HPDE6-E6E7 (cell line): ENCODE results near the gene SLC23A2.
A peak's percentile ranks its signal among the peaks of the same experiment; 100 is the strongest.

Experiments
- DNase-seq: peaks from one replicate; pipeline ENCODE4 v3.0.0; 2011; ENCODE audit warnings: missing footprints; ENCODE audit errors: extremely low spot score

Gene SLC23A2

DNA sequence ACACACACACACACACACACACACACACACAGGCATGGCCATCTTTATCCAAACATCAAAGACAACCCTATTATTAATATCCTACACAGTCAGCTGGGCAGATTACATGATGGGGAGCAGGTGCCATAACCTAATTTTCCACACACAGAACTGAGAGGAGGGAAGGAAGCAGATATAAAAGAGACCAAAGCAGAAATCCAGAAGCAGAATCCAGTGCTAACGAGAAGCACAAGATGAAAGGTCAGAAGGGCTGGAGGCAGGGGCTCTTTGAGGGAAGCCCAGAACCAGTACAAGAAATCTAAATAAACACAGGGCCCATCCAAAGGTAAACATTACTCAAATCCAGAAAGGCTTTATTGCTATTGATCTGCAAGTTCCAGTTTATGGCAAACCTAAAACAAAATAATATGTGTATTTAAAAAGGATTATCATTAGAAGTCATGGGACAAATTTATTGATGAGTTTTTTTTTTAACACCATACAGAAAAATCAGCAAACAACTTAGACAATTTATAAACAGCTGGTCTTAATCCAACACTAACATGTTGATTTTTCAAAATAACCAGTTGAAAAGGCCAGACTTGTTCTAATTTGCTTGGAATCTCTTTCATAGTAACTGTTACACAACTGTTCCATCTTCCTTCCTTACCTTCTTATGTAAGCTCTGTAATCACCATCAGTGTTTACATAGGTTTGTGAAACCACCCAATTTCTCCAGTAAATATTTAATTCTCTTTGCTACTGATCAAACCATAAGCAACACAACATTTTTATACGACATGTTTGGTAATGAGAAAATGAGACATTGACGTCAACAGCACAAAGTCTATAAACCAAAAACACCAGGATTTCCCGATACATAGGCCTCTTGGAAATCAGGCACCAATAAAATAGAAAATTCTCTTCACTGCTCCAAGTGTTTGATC, 34.2 kb downstream of the SLC23A2 start:
- no peak for DNase-seq

DNA sequence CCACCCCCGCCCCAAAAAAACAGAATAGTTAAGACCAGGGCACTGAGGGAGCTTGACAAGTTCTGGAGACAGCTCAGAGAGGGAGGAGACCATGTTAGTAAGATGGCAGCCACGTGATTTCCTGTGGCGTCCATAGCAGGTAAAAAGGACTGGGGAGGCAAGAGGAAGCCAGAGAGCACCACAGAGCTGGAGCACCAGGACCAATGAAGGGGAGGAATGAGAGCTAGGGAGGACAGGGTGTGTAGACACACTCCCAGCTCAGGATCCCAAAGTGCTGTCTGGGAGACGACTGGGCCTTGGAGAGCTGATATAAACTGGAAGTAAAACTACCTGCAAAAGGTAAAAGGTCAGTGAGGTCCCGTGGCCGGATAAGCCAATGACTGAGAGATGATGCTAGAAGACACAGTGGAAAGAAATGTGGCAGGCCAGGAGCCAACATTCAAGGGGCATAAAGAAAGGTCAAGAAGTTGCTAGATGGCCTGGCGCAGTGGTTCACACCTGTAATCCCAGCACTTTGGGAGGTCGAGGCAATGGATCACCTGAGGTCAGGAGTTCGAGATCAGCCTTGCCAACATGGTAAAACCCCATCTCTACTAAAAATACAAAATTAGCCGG, 39.0 kb downstream of the SLC23A2 start:
- no peak for DNase-seq

DNA sequence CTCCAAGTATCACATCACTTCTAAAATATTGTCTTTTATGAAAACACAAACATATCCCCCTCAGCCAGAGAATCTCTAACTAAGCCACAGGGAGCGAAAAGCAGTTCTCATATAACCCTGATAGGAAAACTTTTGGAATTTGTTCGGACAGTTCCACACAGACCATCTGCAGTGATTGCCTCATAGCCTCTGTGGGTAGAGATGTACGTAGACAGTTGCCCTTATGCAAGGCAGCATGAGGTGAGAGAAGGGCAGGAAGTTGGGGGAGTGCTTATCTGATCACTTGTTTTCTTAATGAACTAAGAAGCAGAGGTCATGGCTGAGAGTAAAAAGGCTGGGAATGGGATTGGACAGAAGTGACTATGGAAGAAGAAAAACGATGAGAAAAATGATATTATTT, 39.6 kb downstream of the SLC23A2 start:
- no peak for DNase-seq

DNA sequence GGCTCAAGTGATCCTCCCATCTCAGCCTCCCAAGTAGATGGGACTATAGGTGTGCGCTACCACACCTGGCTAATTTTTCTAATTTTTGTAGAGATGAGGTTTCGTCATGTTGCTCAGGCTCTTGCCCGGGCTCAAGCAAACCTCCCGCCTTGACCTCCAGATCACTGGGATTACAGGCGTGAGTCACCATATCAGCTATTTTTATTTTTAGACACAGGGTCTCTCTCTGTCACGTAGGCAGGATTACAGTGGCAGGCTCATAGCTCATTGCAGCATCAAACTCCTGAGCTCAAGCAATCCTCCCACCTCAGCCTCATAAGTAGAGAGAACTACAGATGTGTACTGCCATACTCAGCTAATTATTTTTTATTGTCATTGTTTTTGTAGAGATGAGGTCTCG, 41.7 kb downstream of the SLC23A2 start:
- no peak for DNase-seq

DNA sequence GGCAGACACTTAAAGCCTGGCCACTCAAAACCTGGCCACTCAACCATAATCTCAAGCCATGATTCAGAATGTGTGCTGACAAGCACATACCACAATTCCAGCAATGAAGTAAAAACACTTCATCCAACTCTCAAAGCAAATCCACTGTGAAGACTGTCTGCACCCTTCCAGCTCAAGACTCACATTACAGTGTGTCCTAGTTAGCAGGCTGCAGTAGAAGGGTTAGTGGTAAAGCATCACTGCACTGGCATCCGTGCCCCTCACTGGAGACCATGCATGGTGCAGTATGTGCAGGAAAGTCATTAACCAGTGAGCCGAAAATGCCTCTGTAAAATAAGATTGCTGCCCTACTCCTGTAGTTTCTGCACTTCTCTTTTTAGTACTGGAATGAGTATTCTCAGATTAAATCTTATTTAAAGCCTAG, 43.4 kb downstream of the SLC23A2 start:
- DNase-seq = no peak

DNA sequence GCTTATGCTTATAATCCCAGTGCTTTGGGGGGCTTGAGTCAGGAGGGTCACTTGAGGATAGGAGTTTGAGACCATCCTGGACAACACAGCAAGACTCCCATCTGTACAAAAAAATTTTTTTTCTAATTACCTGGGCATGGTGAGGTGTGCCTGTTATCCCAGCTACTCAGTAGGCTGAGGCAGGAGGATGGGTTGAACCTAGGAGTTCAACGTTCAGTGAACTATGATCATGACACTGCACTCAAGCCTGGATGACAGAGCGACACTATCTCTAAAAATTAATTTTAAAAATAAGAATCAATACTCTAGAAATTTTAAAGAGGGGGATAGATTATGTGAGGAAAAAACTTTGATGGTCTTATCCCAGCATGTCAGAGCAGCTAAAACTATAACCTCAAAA, 44.1 kb downstream of the SLC23A2 start:
- no peak for DNase-seq

DNA sequence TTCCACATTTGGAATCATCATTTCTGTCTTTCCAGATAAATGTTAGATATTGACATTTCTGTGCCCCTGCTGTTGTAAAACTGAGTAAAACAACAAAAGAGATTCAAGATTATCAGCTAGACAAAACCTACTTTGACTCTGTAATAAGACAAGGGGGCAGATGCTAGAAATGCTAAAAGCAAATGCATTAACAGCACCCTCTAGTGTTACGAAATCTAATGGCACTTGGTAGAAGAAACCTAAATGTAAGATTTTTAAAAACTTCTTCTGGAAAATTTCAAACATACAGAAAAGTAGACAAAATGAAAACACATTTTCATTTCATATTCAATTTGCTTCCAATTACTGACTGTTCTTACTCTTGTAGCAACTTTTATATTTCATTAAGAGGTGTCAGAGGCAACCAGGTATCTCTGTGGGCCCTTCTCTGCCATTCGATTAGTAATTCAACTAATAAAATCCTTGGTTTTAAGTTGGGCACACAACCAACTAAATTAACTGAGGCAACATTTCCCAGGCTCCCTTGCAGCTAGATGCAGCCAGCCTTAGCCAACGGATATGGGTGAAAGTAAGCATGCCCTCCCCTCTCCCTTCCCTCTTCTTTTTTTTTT, 45.0 kb downstream of the SLC23A2 start:
- peak; percentile 63 for DNase-seq

DNA sequence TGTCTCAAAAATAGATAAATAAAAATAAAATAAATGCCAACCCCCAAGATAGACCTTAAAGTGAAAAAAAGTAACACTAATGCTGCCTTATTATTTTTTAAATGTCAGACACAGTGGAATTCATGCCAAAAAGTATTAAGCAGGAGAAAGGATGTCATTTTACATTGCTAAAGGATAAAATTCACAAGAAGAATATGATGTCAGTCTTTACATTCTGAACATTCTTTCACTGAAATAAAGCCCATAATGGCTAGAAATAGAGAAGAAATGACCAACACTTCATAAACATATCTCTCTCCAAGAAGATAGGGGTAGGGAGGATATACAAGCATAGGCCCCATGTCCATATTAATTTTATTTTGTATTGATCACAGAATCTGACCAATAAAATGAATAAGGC, 47.4 kb downstream of the SLC23A2 start:
- DNase-seq = no peak

DNA sequence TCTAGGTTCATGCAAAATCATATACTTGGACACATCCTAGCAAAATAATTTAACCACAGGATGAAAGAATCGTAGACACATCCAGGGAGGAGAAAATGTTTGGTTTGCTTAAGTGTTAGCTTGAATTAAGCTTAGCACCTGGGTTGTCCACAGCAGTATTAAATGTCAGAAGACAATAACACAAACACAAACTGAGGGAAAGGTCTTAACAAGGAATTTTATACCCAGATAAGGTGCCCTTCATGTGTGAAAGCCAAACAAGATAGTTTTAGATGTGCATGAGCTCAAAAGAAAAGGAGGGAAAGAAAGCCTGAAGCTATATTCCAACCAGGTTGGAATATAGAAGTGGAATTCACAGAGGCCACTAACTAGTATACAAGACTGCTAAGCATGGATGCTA, 49.1 kb downstream of the SLC23A2 start:
- DNase-seq = no peak

DNA sequence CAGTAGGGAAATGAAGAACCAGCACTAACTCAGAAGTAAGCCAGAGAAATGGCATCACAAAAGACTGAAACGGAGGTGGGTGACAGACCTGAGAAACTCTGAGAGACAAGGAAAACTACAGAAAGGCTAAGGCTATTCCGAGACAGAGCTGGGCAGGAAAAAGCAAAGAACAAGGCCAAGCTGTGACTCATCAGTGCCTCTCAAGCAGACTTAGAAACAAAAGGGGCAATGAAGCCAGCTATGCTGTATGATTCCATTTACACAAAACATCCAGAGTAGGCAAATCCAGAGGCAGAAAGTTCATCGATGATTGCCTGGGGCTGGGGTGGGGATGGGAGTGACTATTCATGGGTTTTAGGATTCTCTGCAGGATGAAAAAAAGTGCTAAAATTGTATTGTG, 50.0 kb downstream of the SLC23A2 start:
- DNase-seq = peak; percentile 87

DNA sequence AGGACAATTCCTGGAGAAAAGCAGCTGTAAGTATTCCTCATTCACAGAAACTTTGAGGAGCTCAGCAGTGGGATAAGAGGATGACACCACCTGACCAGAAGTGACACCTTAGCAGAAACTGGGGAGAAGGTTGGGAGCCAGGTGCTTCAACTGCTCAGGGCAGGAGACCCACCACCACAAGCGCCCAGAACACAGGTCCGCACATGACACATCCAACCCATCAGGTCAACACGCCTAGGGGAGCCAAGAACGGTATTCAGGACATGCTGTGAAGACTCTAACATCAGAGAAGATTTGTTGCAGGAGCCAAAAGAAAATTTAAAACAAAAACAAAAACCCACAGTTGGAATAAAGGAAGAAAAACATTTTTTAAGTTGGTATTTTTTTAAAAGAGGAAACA, 50.5 kb downstream of the SLC23A2 start:
- no peak for DNase-seq

DNA sequence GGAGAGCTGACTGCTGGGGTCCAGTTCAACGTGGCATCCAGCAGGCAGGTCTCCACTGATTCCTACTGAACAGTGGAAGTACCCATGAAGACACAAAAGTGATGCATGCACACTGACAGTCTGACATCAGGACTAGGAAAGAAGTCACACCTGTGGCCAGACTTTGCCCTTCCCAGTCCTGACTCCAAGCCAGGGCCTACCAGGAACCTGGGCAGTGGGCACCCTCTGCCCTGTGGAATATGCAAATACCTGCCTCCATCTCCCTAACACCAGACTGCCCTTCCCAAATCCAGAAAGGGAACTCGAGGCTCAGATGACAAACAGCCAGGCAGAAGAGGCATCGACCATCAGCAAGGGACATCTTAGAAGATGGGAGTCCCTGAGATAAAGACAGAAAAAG, 50.9 kb downstream of the SLC23A2 start:
- DNase-seq = no peak

DNA sequence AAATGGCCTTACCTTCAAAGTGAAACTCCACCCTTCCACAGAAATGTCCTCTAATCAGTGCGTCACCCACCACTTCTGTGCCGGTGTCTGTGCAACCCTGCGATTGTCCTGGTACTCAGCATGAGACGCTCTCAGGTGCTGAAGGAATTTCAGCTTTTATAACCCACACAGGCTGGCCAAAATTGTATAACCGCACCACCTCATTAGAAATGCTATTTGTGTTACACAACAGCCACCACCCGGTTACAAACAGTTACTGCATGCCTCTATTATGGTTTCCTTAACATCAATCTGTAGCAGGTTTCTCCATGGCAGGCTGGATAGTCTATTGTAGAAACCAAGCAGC, 51.5 kb downstream of the SLC23A2 start:
- peak; percentile 47 for DNase-seq

DNA sequence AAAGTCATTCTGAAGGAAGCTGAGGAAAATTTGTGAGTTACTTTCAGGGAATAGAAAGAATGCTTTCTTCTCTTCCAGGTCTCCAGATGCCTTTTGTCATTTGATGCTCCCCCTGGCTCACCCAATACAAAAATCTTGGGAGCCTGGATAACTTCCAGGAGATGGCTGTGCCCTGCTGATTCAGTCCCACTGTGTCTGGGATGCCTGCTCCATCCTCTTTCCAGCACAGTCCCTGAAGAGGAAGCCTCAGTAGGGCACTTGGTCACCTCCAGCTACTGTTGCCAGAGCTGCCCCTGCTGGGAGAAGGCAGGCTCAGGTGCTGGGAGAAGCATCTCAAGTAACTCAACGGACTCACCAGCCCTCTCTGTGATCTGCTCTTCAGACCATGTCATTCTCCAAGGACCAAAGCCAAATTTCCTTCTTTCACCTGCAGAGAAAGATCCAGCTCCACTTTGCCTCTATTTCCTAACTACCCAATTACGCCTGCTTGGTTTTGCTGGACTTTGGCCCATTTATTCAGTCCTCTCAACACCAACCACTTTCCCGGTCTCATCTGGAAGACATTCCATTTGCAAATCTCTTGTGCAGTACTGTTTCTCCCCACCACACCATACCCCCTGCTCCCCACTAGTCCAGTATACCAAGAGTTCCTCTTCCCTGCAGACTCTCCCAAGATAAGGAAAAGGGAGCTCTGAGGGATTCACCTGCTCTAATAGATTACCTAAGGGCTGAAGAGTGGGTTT, 53.3 kb downstream of the SLC23A2 start:
- DNase-seq = no peak

DNA sequence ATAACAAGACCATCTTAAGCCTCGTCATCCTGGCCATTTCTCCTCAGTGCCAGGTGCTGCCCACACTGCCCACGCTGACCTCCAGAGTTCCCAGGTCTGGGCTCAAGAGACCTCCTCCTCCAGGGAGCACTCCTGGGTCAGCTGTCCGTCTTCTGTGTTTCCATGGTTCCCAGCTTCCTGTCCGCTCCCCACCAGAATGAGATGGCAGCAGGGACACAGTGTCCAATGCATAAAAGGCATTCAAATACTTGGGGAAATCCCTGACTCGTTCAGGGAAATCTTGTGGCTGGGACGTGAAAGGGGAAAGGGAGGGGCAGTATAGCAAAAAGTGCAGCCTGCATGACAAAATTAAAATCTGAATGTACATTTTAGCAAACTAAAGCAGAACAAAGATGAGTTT, 54.3 kb downstream of the SLC23A2 start:
- no peak for DNase-seq

DNA sequence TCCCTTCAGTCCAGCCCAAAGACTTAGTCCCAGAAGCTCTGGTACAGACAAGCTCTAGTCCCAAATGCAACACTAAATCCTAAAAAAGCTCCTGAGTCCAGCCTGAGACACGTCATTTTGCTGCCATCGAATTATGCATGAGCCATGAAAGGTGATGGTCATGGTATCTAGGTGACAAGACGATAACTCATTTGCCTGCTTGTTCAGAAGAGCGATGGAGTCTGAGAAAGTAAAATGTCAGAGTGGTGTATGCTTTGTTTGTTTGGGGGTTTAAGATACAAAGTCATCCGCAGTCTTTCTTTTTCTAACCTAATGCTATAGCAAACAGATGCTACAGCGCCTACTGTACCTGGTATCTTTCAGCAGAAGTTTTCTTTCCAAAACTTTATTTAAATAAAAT, 54.7 kb downstream of the SLC23A2 start:
- no peak for DNase-seq

DNA sequence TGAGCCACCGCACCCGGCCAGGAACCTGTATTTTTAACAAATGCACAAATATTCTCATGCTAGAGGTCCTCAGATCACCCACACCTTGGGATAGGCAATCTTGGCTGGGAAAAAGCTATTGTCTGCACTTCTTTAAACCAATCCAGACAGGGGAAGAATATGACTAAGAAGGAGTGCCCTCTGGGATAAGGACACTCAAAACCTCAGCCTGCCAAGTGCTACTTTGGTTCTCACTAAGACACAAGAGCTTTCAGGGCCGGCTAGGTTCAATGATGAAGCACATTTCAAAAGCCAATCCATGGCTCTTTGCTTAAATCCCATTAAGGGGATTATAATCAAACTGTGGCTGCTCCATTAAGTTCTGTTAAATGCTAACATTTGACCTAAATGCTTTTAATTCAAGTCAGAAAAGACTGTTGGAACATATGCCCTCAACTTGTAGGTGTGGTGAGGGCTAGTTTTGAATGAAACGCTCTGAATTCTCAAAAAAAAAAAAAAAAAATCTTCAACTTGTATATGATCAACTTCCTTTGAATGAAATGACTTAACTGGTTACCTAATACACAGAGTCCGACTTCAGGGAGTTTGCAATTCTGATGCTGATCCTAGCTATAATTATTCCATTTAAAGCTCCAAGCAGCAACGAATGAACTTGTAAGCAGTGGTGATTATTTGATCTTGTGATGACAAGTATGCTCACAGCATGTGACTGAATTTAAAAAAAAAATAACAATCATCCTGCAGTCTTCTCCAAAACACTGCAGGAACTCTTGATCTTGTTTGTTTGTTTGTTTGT, 56.6 kb downstream of the SLC23A2 start:
- DNase-seq = no peak

DNA sequence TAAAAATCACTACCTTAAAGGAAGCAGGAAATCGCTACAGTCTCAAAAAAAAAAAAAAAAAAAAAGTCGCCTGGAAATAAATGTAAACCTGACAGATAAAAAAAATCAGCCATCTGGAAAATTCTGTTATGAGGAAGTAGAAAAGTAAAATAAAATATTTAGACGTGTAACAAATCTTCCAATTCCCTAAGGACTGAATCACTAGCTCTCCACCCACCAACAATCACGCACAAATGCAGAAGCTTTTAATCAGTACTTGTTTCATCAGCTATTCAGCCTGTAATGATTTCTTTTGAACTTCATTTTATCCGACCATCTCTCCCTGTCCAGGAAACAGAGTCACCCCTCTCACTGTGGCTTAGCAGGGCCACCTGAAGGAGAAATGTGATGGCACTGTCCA, 59.0 kb downstream of the SLC23A2 start:
- DNase-seq = no peak

DNA sequence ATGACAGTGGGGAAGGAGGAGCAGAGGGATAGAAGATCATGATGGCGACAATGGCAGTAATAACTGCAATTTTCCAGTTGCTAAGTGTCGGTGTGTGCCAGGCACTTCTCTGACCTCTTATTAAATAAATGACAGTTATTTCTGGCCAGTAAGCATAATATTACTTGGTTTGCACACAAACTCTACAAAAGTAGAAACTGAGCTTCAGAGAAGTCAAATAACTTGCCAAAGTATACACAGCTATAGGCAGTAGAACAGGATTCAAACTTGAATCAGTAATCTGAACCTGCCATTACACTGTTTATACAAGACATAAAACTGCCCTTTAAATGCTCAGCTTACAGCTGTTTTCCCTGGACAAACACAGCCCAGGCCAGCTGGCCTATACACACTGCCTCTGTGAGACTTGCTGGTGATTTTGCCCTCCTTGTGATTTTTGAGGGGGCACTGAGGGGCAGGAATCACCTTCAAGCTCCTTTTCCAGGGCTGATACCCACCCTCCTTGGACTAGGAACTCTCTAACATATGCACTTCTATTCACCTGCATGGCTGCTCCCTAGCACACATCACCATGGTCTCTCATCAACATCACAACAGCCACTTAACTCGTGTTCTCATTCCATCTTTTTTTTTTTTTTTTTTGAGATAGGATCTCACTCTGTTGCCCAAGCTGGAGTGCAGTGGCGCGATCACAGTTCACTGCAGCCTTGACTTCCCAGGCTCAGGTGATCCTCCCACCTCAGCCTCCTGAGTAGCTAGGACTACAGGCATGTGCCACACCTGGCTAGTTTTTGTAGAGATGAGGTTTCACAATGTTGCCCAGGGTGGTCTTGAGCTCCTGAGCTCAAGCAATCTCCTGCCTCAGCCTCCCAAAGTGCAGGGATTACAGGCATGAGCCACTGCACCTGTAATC, 63.6 kb downstream of the SLC23A2 start:
- no peak for DNase-seq

DNA sequence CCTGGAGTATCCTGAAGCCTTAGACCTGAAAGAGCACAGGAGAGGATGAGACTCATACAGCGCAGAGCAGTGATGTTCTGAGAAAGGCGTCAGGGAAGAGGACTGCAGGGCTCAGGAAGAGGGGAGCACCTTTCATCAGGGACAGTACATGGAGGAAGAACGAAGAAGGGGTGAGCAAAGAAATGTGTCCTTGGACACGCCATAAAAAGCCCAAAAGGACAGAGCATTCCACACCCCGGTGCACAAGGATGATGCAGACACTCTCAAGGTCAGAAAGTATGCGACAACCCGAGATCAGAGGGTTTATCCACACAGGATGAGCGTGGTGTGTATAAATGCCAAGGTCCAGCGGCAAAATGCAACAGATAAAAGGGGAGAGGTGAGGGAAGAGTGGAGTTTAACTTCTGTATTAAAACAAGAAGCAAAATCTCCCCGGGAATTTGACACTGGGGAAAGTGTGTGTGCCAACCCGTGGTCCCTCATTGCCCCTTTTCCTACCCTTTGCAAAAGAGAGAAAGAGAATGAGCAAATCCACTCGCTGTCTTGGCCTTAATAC, 64.4 kb downstream of the SLC23A2 start:
- no peak for DNase-seq
